ENCODE results near the gene KIAA0753. TPM values are rescaled to one million over a fixed set of nuclear protein-coding genes. Genes with fewer than 3 reads are reported as not detected.

Gene KIAA0753
- total and polyA plus RNA-seq, 2 of the 13 experiments (the other 11 are each of a cell fraction or from before 2014, with no cell fraction given): 5.2 to 9.1 TPM

DNA sequence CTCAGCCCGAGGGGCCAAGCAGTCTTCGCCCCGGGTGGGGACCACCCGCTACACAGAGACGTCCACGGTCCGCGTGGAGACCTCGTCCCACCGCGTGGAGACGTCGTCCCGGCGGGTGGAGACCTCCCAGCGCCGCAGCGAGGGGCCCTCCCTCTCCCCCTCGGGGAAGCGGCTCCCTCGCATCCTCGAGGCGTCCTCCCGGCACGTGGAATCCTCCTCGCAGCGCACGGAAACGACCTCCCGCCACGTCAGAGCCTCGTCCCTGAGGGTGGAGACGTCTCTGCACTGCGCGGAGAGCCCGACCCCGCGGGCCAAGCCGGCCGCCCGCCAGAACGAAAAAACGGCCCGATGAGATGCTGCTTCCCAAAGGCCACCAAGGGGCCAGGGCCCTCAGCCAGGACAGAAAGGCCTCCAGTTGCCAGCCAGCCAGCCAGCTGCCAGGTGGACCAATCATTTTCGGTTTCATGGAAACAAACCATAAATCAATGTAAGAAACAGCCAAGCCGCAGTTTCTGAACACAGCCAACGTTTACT, 11.5 kb upstream of the KIAA0753 start (continued):
- TF ChIP-seq HDAC2 (CRISPR knock-in tag; IDR thresholded peaks at IDR 0.05) (peak; percentile 17; the same call in 1 of the 2 replicates), MAF1 (CRISPR knock-in tag; IDR thresholded peaks at IDR 0.05; ENCODE audit: borderline replicate concordance) (peak; percentile 62; the same call in 1 of the 2 replicates), KDM5B (CRISPR knock-in tag; IDR thresholded peaks at IDR 0.05; ENCODE audit: borderline replicate concordance) (peak; percentile 100), HIVEP1 (CRISPR knock-in tag; IDR thresholded peaks at IDR 0.05) (peak; percentile 95; the same call in 1 of the 2 replicates), MED8 (CRISPR knock-in tag; IDR thresholded peaks at IDR 0.05; ENCODE audit: insufficient replicate concordance) (peak; percentile 68), RAD21 (CRISPR knock-in tag; IDR thresholded peaks at IDR 0.05) (peak; percentile 28), ZNF530 (CRISPR knock-in tag; IDR thresholded peaks at IDR 0.05; ENCODE audit: low read depth) (peak; percentile 83; the same call in 1 of the 2 replicates), POLR2A (IDR thresholded peaks at IDR 0.05; ENCODE audit: insufficient read depth in 1 of 2, low read depth in 2 of 2, low read length in 2 of 2) (no peak), ZNF792 (CRISPR knock-in tag; IDR thresholded peaks at IDR 0.05) (0 out of 2 replicates have a peak, but pooled peaks have one; percentile 75), ZMYM2 (CRISPR knock-in tag; IDR thresholded peaks at IDR 0.05) (peak; percentile 94), CEBPB (IDR thresholded peaks at IDR 0.05; ENCODE audit: borderline replicate concordance, low read depth, low read length) (no peak), ZNF329 (CRISPR knock-in tag; IDR thresholded peaks at IDR 0.05; ENCODE audit: low read depth) (0 out of 2 replicates have a peak, but pooled peaks have one; percentile 48), FOXA3 (CRISPR knock-in tag; IDR thresholded peaks at IDR 0.05) (peak; percentile 24; the same call in 1 of the 2 replicates), SIX4 (CRISPR knock-in tag; IDR thresholded peaks at IDR 0.05) (peak; percentile 29; the same call in 1 of the 2 replicates), ZBTB7A (CRISPR knock-in tag; IDR thresholded peaks at IDR 0.05) (peak; percentile 94), TCF7L2 (IDR thresholded peaks at IDR 0.05; ENCODE audit: low read depth, low read length) (no peak), ZNF432 (CRISPR knock-in tag; IDR thresholded peaks at IDR 0.05; ENCODE audit: borderline replicate concordance) (no peak), ASH2L (IDR thresholded peaks at IDR 0.05; ENCODE audit: insufficient read length, low read depth, low read length) (no peak), RXRA (CRISPR knock-in tag; IDR thresholded peaks at IDR 0.05) (peak; percentile 77), ZNF713 (CRISPR knock-in tag; IDR thresholded peaks at IDR 0.05) (no peak), POGK (CRISPR knock-in tag; conservative IDR thresholded peaks at IDR 0.05) (peak; percentile 90; the same call in 1 of the 2 replicates), ZNF10 (CRISPR knock-in tag; IDR thresholded peaks at IDR 0.05; ENCODE audit: borderline replicate concordance, low read depth) (peak; percentile 94; the same call in 1 of the 2 replicates)
- TF ChIP-seq, protein P1, sequence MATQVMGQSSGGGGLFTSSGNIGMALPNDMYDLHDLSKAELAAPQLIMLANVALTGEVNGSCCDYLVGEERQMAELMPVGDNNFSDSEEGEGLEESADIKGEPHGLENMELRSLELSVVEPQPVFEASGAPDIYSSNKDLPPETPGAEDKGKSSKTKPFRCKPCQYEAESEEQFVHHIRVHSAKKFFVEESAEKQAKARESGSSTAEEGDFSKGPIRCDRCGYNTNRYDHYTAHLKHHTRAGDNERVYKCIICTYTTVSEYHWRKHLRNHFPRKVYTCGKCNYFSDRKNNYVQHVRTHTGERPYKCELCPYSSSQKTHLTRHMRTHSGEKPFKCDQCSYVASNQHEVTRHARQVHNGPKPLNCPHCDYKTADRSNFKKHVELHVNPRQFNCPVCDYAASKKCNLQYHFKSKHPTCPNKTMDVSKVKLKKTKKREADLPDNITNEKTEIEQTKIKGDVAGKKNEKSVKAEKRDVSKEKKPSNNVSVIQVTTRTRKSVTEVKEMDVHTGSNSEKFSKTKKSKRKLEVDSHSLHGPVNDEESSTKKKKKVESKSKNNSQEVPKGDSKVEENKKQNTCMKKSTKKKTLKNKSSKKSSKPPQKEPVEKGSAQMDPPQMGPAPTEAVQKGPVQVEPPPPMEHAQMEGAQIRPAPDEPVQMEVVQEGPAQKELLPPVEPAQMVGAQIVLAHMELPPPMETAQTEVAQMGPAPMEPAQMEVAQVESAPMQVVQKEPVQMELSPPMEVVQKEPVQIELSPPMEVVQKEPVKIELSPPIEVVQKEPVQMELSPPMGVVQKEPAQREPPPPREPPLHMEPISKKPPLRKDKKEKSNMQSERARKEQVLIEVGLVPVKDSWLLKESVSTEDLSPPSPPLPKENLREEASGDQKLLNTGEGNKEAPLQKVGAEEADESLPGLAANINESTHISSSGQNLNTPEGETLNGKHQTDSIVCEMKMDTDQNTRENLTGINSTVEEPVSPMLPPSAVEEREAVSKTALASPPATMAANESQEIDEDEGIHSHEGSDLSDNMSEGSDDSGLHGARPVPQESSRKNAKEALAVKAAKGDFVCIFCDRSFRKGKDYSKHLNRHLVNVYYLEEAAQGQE (IDR thresholded peaks at IDR 0.05; ENCODE audit: borderline replicate concordance in 1 of 2, low read depth in 1 of 2, low read length in 2 of 2): no peak
